Medulla oblongata (tissue), 1 donor: ENCODE measurements around the gene SNX22.

ENCODE experiments used
- DNase-seq: peaks from one replicate; pipeline ENCODE4 v3.0.0-alpha.2; 2015; ENCODE audit errors: extremely low spot score

Gene SNX22

DNA sequence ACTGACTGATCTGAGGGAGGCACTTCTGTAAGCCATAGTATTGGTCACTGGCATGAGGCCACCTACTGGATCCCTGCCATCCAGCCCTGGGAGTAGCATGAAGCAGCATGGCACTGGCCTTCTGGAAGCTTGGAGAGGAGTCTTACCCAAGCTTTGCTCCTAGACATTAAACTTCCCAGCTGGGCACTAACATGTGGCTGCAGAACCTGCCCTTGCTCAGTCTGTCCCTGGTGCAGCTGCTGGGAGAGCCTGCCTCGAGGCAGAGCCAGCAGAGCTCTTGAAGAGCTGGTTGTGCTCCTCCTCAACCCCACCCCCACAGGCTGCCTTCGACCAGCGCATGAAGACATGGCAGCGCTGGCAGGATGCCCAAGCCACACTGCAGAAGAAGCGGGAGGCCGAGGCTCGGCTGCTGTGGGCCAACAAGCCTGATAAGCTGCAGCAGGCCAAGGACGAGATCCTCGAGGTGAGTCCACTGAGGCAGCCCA is 17.1 kb upstream of the SNX22 start:
- peak; percentile 69 for DNase-seq

DNA sequence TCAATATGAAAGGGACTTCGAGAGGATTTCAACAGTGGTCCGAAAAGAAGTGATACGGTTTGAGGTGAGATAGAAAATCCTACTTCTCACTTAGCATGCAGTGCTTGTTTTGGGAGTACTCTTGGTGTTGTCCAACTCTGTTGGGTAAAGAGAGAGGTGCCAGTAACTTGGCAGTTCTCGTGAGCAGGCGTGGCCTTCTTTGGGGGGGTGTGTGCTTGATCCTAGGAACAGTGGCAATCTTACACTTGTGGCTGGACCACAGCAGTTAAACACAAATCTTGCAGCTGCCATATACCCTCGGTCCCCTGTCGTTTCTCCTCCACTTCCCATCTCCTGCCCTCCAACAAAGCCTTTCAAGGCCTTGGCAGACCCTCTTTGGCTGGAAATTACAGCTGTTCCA is 15.2 kb upstream of the SNX22 start:
- DNase-seq, result no peak

DNA sequence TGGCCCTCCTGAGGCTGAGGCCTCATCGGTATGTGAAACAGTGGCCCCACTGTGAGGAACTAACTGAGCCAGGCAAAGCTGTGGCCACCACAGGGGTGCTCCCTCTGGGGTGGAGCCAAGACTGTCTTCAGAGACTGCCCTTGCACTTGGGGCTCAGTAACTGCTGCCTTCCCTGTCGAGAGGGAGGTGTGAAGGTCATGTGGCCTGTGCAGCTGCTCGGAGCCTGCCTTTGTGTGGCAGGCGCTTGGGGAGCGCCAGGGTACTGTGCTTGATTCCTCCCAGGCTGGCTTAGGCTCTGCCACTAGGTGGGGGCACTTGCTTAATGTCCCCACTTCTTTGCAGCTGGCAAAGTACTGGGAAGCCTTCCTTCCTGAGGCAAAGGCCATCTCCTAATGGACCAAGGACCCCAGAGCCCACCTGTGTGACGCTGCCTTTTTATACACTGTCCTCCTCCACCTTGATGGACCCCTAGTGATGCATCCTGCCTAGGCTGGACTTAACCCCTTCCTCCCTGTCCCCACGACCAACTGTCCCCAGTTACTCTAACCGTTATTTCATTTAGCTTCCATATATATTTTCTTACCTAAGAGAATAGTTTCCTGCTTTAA is 14.2 kb upstream of the SNX22 start:
- DNase-seq, result peak; percentile 79

DNA sequence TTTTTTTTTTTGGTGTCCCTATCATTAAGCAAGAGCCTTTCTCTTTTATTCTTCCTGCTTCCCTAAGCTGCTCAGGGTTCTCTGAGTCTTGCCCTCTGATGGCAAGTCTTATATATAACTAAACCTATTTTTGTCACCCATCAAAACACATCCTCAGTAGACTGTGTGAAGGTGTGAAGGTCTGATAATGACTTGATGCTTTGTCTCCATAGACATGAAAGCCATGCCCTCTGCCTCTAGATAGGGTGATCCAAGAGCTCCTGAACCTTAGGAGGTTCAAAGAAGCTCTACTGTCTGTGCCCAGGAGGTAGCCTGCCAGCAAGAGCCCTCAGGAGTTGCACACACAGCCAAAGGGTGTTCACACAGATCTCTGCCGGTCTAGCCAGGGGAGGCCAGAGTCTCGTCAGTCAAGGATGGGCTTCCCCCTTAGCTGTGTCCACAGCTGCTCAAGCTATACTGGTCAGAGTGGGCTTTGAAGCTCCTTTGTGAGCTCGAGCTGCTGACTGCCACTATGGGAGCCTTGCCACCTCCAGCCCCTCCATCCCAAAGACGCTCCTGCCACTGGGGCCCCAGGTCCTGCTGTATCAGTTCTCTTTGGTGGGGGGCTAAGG is 13.1 kb upstream of the SNX22 start:
- DNase-seq, result no peak

DNA sequence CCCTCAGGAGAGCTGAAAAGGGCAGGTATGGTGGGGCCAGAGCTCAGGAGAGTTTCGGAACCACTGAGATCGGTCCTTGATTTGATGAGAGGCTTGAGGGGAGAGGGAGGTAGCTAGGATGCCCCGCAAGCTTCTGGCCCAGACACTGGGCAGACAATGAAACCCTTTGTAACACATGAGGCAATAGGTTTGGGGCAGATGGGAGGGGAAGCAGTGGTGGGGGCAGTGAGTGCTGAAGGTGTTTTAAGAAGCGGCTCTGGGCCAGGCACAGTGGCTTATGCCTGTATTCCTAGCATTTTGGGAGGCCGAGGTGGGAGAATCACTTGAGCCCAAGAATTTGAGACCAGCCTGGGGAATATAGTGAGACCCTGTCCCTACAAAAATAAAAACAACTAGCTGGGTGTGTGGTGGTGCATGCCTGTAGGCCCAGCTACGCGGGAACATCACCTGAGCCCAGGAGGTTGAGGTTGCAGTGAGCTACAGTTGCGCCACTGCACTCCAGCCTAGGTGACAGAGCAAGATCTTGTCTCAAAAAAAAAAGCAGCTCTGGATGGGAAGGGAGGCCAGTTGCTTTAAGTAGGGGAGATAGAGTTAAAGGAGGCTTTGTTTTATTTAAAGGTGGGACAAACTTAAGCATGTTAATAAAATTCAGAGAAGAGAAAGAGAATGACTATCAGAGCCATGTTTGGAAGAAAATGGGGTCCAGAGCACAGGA is 9.6 kb upstream of the SNX22 start:
- no peak for DNase-seq

DNA sequence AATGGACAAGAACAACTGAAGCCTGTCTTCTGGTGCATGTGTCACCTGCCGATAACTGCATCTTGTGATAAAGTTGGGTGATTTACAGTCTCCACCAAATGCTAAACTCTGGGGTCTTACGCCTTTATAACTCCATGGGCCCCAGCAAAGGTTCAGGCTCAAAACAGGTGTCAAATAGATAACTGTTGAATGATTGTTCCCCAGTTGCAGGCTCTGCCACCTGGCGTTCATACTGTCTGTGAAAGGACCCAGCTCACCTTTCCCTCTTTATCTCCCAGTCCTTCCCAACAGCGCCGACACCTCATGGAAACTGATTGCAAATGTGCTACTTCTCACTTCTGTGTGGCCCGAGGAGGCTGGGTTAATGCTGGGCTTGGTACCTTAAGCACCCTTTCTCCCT is 8.3 kb upstream of the SNX22 start:
- DNase-seq, result no peak

DNA sequence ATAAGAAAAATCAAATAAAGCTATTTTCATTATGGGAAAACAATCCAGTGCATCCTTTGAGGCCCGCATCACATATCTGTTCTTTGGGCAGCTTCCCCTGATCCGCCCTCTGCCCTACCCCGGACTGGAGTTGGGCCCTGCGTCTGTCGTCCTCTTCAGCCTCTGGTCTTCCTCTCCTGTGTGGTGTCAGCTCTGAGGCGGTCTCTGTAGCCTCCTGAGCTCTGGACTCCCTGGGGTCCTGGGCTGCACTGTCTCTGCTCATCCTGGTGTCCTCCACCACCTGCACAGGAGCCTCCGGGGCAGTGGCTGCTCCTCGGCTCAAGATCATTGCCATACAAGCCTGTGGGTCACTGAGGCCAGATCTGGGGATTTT is 7.4 kb upstream of the SNX22 start:
- DNase-seq, result no peak

DNA sequence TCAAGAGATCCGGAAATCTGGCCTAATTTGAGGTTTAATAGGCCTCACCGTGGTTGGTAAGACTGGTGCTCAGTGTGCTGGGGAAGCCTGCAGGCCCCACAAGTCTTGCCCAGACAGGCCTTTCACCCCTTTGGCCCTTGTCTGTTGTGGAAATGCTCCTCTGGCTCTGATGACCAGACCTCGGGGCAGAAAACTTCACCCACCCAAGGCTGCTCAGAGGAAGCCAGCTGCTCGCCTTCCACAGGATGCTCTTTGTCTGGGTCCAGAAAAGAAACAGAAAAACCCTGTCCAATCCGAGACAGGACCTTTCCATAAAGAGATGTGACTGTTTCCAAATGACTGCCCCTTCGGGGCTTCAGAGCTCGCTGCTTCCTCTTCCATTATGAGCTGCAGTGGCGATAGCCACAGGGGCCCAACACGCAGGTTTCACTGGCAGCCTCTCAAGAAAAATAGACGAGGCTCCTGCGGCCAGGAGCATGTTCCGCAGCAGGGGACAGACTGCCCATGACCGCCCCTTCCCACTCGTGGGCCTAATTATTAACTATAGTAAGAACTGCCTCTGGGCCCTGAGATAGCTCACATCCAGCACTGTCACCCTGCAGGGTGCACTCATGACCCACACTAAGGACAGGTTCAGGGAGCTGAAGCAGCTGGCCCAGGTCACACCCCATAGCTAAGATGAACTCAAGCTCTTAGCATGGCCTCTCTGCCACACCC is 6.8 kb upstream of the SNX22 start:
- DNase-seq, result peak; percentile 87

DNA sequence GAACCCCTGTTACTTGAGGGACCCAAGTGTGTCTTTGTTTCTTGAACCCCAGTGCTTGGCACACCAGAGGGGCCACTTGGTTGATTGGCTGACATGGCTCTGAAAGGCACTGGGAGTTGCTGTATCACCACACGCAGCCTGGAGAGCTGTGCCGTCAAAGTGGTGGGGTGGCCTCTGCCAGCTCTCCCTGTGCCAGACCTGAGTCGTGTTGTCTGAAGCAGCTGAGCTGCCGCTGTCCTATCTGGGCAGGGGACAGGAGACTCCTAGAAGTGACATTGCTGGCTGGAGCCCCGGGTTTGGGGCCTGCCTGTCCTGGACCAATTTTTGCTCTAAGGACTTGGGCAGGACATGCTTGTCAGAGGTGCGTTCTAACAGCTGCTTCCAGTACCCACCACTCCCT is 5.5 kb upstream of the SNX22 start:
- DNase-seq, result no peak

DNA sequence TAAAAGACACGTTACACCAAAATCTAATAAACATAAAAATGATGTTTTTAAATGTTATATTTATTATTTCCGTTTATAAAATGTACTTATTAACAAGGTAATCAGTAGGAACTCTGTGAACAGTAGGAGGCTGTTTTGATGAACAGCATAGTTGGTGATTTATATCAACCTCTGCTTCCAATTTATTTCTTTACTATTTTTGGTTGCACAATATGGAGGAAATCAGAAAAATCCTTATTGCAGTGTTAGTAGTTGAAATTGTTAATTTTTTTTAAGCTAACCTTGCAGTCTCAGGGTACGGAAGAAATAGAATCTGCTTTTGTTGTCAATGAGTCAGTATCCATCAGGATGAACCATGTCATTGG is 5.0 kb upstream of the SNX22 start:
- DNase-seq, result no peak

DNA sequence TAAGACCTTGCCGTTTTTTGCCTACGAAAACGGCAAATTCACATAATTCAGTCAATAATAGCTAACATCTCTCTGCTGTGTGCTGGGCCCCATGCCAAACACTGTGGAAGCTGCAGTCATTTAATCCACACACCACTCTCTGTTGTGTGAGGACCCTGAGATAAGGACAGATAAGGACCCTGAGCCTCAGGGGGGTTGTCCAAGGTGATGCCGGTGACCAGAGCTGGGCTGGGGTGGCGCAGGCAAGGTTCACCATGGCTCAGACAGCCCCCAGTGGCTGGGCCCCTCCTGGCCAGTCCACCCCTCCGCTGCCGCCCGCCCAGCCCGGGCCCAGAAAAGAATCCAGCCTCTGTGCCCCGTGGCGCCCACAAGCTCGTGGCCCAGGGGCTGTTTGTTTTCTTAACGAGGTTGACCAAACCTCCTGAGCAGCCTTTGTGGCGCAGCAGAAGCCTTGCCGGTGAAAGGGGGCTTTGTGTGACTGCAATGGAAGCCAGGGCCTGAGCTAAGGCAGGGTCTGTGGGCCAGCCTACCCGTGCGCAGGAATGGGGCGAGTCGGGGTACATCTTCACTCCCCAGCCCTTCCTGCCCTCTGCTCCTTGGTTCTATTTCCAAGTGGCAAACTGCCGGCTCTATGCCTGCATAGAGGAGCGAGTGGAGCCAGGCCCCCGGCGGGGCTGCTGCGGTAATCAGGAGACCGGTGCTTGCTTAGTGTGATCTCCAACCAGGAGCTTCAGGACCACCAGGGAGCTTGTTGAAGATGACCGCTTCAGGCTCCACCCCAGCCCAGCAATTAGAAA is 4.4 kb upstream of the SNX22 start:
- DNase-seq, result peak; percentile 64

DNA sequence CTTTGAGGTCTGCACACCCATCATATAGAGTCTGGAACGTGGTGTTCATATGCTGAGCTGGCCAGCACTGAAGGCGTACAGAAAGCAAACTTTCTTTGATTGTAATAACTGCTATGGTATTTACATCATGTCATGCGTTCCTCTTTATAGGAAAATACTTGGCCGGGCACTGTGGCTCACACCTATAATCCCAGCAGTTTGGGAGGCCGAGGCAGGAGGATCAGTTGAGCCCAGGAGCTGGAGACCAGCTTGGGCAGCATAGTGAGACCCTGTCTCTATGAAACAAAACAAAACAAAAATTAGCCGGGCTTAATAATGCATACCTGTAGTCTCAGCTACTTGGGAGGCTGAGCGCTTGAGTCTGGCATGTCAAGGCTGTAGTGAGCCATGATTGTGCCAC is 3.4 kb upstream of the SNX22 start:
- no peak for DNase-seq

DNA sequence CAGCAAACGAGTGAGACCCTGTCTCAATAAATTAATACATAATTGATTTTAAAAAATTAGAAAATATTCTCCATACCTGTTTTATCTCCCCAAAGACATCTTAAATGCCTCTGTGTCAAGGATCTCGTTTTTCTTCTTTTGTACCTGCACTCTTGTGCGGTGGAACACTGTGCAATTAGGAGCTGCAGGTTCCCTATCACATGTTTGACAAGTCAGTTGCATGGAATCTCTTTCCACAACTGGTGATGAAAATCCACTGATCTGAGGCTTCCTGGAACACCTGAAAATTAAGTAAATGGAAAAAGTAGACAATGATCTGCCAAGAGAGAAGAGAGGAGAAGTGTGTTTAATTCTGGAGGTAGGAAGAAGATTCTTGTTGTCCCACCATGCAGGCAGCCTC is 3.0 kb upstream of the SNX22 start:
- DNase-seq, result no peak

DNA sequence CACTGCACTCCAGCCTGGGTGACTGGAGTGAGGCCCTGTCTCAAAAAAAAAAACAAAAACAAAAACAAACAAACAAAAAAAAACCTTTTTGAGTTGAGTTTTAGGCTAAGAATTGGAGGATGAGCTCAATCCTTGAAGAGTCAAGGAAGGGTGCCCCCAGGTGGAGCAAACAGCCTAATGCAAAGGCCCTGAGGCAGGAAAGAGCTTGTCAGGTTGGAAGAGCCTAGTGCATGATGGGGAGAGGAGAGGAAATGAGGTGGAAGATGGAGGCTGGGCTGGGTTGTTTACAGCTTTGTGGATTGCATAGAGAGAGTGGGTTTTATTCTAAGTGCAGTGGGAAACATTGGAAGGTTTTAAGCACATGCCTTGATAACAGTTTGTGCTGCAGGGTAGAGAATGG is 2.1 kb upstream of the SNX22 start:
- DNase-seq, result no peak

DNA sequence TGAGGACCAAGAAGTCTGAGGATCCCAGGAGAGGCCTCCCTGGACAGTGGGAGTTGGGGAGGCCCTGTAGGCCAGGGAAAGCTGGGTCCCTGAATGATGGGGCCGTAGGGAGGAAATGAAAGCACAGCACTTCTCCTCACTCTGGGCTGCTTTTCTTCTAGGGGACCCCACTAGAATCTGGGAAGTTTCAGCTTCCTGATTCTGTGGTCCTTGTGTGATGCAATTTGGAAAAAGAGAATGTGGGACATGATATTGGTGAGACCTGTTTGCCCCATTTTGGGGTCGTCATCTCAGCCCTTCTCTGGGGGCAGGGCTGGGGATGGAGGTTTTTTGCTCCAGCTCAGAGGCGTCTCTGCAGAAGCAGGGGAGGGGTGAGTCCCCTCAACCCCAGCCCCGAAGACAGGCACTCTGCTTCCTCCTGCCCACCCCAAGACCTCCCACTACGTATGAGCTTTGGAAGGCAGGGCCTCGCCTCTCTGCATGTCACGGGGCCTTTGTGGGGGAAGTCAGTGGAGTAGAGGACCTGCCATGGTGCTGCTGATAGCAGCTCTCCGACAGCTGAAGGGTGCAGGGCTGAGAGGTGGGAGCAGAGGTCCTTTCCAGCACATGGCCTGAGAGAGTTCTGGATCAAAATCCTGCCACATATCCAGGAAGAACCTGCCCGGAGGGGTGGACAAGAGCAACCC is 1.5 kb upstream of the SNX22 start:
- DNase-seq, result peak; percentile 65

DNA sequence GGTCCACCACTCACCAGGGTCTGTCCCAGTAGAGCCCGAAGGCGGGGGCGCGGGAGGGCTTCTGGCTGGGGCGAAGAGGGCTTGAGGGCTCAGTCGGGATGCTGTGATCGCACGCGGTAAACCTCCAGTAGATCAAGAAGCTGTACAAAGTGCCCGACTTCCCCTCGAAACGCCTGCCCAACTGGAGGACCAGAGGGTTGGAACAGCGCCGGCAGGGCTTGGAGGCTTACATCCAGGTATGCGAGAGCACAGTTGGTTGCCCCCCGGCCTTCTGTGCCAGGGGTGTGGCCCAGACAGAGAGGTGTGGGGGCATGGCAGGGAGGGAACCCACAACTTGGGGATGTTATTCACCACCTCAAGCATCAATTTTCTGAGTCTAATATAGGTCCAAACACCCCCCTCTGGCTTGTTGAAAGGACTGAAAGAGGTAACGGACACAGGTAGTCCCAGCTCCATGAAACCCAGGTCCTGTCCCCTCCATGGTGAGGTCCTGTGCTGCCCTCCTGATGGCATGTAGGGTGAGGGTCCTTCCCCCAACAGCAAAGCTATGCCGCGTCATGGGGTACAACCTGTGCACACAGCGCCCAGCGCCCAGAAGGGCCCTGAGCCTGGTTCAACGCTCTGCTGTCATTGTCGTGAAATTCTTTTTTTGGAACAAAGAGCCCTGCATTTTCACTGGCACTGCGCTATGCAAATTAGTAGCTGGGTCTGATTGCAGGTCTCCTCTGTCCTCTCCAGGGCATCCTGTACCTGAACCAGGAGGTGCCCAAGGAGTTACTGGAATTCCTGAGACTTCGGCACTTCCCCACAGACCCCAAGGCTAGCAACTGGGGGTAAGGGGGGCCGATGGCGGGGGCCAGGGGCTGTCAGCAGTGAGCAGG is 1.2 kb downstream of the SNX22 start:
- DNase-seq, result no peak

DNA sequence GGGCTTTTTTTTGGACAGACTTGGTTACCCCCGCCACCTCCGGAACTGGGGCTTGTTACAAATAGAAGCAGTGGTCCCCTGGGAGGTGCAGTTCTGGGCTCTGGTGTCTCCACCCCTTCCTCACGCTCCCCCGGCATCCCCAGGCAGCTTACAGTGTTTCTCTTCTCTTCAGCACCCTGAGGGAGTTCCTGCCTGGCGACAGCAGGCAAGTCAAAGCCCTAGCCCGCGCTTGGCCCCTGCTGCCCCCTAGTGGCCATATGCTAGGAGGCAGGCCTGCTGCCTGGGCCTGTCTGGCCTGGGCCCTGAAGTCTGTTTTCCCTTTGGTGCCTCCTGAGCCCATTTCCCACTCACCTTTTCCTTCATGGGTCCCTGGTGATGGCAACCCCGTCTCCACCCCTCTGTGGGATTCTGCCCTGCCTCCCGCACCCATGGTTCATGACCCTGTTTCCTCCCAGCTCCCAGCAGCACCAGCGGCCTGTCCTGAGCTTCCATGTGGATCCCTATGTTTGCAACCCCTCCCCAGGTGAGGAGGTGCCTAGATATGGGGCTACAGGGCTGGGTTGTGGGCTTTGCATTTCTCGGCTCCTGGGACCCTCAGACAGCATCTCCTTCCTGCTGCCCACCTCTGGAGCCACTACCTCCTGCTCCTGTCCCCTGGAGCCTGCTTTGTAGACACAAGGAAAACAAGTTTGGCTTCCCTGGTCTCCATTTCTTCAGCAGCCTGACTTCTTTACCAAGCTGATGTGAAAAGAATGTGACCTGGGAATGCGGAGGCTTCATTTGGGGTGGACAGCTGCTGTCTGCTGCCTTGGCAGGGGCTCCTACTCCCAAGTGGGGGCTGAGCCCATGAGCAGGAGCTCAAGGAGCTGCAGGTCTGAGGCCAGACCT is 2.2 kb downstream of the SNX22 start:
- DNase-seq, result peak; percentile 94

DNA sequence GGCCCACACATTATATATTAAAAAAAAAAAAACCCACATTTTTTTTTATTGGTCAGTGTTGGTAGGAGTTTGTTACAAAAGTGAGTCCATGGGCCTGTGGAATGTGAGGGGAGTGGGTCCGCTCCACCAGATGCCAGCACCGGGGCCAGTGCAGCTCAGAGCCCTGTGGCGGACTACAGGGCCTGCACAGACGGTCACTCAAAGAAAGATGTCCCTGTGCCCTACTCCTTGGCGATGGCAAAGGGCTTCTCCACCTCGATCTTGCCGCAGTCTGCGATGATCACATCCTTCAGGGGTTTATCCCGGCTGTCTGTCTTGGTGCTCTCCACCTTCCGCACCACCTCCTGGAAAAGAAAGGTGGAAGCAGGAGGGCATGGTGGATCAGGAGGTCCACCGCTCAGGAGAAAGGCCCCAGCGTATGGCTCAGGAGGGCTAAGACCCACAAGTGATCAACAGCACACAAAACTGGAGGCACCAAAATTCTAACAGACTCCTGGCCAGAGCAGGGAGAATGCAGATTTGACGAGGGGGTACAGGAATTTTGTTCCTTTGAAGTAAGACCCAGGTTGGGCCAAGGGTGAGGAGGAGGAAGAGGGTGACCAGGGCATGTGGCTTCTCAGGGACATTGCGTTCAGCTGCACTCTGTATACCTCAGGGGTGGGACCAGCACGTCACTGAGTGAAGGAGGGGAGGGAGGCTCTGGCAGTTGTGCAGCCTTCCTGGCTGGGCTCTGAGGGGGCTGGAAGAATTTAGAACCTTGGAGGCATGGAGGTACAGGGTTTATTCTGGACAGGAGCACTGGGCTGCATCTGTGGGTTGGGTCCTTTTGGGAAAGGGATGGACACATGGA is 4.5 kb downstream of the SNX22 start:
- no peak for DNase-seq
